AG09319 (cell line): ENCODE data around the gene ABCA5.

Source experiments
- DNase-seq: peaks from one replicate; pipeline ENCODE4 v3.0.0-alpha.2; 2010; ENCODE audit warnings: low read depth; ENCODE audit errors: extremely low read depth
- CTCF ChIP-seq: IDR thresholded peaks from 2 replicates; pipeline ENCODE4 v1.5.1; 2011; ENCODE audit warnings: low read depth, mild to moderate bottlenecking, inconsistent platforms, low read length, moderate library complexity

Gene ABCA5

GRCh38 chr17:69236946-69237345 lies 90.0 kb downstream of the ABCA5 start:
- DNase-seq = no peak
- TF ChIP-seq CTCF = no peak

GRCh38 chr17:69236464-69236863 lies 90.5 kb downstream of the ABCA5 start:
- no peak for TF ChIP-seq CTCF
- DNase-seq = no peak

GRCh38 chr17:69235338-69236058 lies 91.4 kb downstream of the ABCA5 start:
- peak; percentile 75 for TF ChIP-seq CTCF

GRCh38 chr17:69232650-69233049 lies 94.3 kb downstream of the ABCA5 start:
- no peak for TF ChIP-seq CTCF
- DNase-seq = no peak

More at GRCh38 chr17:69235338-69236058, 91.4 kb downstream of the ABCA5 start:
- peak; percentile 65 for DNase-seq

- no peak for DNase-seq
- TF ChIP-seq CTCF = no peak
Measured at GRCh38 chr17:69231521-69231920, 95.4 kb downstream of the ABCA5 start.

- DNase-seq = no peak
- no peak for TF ChIP-seq CTCF
Measured at GRCh38 chr17:69230939-69231338, 96.0 kb downstream of the ABCA5 start.

GRCh38 chr17:69228576-69228975 lies 98.4 kb downstream of the ABCA5 start, which contains the start of gene ABCA10:
Gene ABCA10 (minus strand): TSS chr17:69228824. CDS start chr17:69225358, 3,466 bp downstream.
- peak; percentile 4 for DNase-seq
- TF ChIP-seq CTCF = no peak
